HEK293T (cell line): ENCODE measurements around the gene KCNF1.

Source experiments
- CTCF ChIA-PET: fragments of 350-600 bp; formaldehyde crosslinking; extraction: SDS; loops from one replicate; lab custom pipeline; 2021; ENCODE audit warnings: antibody characterized with exemption, inconsistent platforms; lab: Yijun Ruan, JAX
- POLR2A ChIA-PET: fragments of 350-600 bp; formaldehyde crosslinking; extraction: SDS; loops from one replicate; lab custom pipeline; 2020; ENCODE audit warnings: antibody characterized with exemption, inconsistent platforms; lab: Yijun Ruan, JAX
- DNase-seq: peaks from one replicate; pipeline ENCODE4 v3.0.0; 2012; ENCODE audit warnings: mixed read lengths; ENCODE audit errors: extremely low spot score
- ARNT ChIP-seq: fragments of 450-650 bp; IDR thresholded peaks from 2 replicates; pipeline ENCODE4 v1.6.1; 2017; ENCODE audit warnings: mild to moderate bottlenecking
- BHLHE40 ChIP-seq: fragments of 450-650 bp; IDR thresholded peaks from 2 replicates; pipeline ENCODE4 v1.6.1; 2016; ENCODE audit warnings: mild to moderate bottlenecking, moderate library complexity, borderline replicate concordance
- CTBP1 ChIP-seq: fragments of 450-650 bp; IDR thresholded peaks from 2 replicates; pipeline ENCODE4 v1.6.1; 2016; ENCODE audit warnings: borderline replicate concordance
- ELF4 ChIP-seq: fragments of 450-650 bp; IDR thresholded peaks from 2 replicates; pipeline ENCODE4 v1.6.1; 2017; ENCODE audit warnings: antibody characterized with exemption
- FOXA1 ChIP-seq: fragments of 450-650 bp; IDR thresholded peaks from 2 replicates; pipeline ENCODE4 v1.6.1; 2016; ENCODE audit warnings: mild to moderate bottlenecking
- FOXK2 ChIP-seq: fragments of 450-650 bp; IDR thresholded peaks from 2 replicates; pipeline ENCODE4 v1.6.1; 2016; ENCODE audit warnings: mild to moderate bottlenecking
- FOXM1 ChIP-seq: fragments of 450-650 bp; IDR thresholded peaks from 2 replicates; pipeline ENCODE4 v1.6.1; 2017; ENCODE audit warnings: mild to moderate bottlenecking, borderline replicate concordance
- HDGF ChIP-seq: fragments of 450-650 bp; IDR thresholded peaks from 2 replicates; pipeline ENCODE4 v1.6.1; 2017; ENCODE audit warnings: antibody characterized with exemption, borderline replicate concordance
- L3MBTL2 ChIP-seq: fragments of 450-650 bp; conservative IDR thresholded peaks from 2 replicates; pipeline ENCODE4 v1.6.1; 2016; ENCODE audit warnings: mild to moderate bottlenecking
- LEF1 ChIP-seq: fragments of 450-650 bp; IDR thresholded peaks from 2 replicates; pipeline ENCODE4 v1.6.1; 2017; ENCODE audit warnings: mild to moderate bottlenecking, borderline replicate concordance
- NFRKB ChIP-seq: fragments of 450-650 bp; IDR thresholded peaks from 2 replicates; pipeline ENCODE4 v1.6.1; 2016; ENCODE audit warnings: mild to moderate bottlenecking, moderate library complexity
- PKNOX1 ChIP-seq: fragments of 450-650 bp; IDR thresholded peaks from 2 replicates; pipeline ENCODE4 v1.6.1; 2016
- SP1 ChIP-seq: fragments of 450-650 bp; IDR thresholded peaks from 2 replicates; pipeline ENCODE4 v1.6.1; 2017
- SUZ12 ChIP-seq: fragments of 450-650 bp; IDR thresholded peaks from 2 replicates; pipeline ENCODE4 v1.6.1; 2016; ENCODE audit warnings: mild to moderate bottlenecking
- TARDBP ChIP-seq: fragments of 450-650 bp; IDR thresholded peaks from 2 replicates; pipeline ENCODE4 v1.6.1; 2016
- ZNF384 ChIP-seq: fragments of 450-650 bp; IDR thresholded peaks from 2 replicates; pipeline ENCODE4 v1.6.1; 2016

KCNF1 gene

GRCh38 chr2:10914272-10914693 lies 2.5 kb downstream of the KCNF1 start:
- POLR2A ChIA-PET, result no interaction called here
- no peak for TF ChIP-seq LEF1
- no peak for TF ChIP-seq ZNF384
- no peak for TF ChIP-seq FOXA1
- no peak for DNase-seq
- CTCF ChIA-PET, result interaction anchor here (0.5 kb wide), 1 partner anchor 159 kb away, joined by 3 read pairs; no protein-coding TSS in a partner anchor

GRCh38 chr2:10915236-10915635 lies 3.5 kb downstream of the KCNF1 start:
- ChIA-PET POLR2A (no interaction called here), CTCF (interaction anchor here (0.5 kb wide), 1 partner anchor 225 kb away, joined by 4 read pairs; no protein-coding TSS in a partner anchor)
- TF ChIP-seq NFRKB (no peak), TARDBP (no peak), CTBP1 (no peak), PKNOX1 (no peak), FOXK2 (no peak), ELF4 (no peak), FOXM1 (no peak), SUZ12 (no peak), FOXA1 (no peak)
- DNase-seq, result no peak

GRCh38 chr2:10915731-10916276 lies 4.1 kb downstream of the KCNF1 start:
- POLR2A ChIA-PET, result no interaction called here
- CTCF ChIA-PET, result interaction anchor here (0.5 kb wide), 1 partner anchor 225 kb away, joined by 4 read pairs; no protein-coding TSS in a partner anchor
- no peak for DNase-seq
- no peak for TF ChIP-seq BHLHE40
- TF ChIP-seq TARDBP, result no peak
- no peak for TF ChIP-seq SP1

- TF ChIP-seq FOXK2 (no peak), SUZ12 (no peak), BHLHE40 (no peak), TARDBP (no peak), NFRKB (no peak), ARNT (no peak), ZNF384 (no peak)
- POLR2A ChIA-PET, result no interaction called here
- CTCF ChIA-PET, result interaction anchor here (0.9 kb wide), 1 partner anchor 16 kb away, joined by 3 read pairs; no protein-coding TSS in a partner anchor
- DNase-seq, result no peak
Observed at GRCh38 chr2:10916953-10917352, 5.2 kb downstream of the KCNF1 start.

GRCh38 chr2:10917927-10918326 lies 6.2 kb downstream of the KCNF1 start:
- POLR2A ChIA-PET, result no interaction called here
- CTCF ChIA-PET, result no interaction called here
- no peak for DNase-seq
- TF ChIP-seq SUZ12 (no peak), FOXA1 (no peak), LEF1 (no peak), PKNOX1 (no peak), ZNF384 (no peak), FOXK2 (no peak), HDGF (no peak), TARDBP (no peak), L3MBTL2 (no peak), SP1 (no peak), CTBP1 (no peak)

- no peak for TF ChIP-seq ZNF384
- no peak for TF ChIP-seq FOXA1
- TF ChIP-seq HDGF, result no peak
- TF ChIP-seq SUZ12, result no peak
- no peak for TF ChIP-seq SP1
- TF ChIP-seq FOXM1, result no peak
- TF ChIP-seq FOXK2, result no peak
- no peak for TF ChIP-seq PKNOX1
- TF ChIP-seq ARNT, result no peak
- no peak for TF ChIP-seq LEF1
- TF ChIP-seq NFRKB, result no peak
- TF ChIP-seq BHLHE40, result no peak
- no peak for TF ChIP-seq TARDBP
- no peak for TF ChIP-seq CTBP1
- TF ChIP-seq ELF4, result no peak
- TF ChIP-seq L3MBTL2, result no peak
- POLR2A ChIA-PET, result no interaction called here
- CTCF ChIA-PET, result interaction anchor here (0.6 kb wide), 1 partner anchor 12 kb away, joined by 3 read pairs; no protein-coding TSS in a partner anchor
- DNase-seq, result no peak
Observed at GRCh38 chr2:10918661-10919409, 7.1 kb downstream of the KCNF1 start.
